ENCODE data around the gene TAF10.

Gene TAF10

GRCh38 chr11:6632116-6633073 is 20.4 kb upstream of the TAF10 start:
- no peak for TF ChIP-seq L3MBTL2 (conservative IDR thresholded peaks at IDR 0.05)
- TF ChIP-seq SP1 (IDR thresholded peaks at IDR 0.05), result no peak
- TF ChIP-seq ZNF384 (IDR thresholded peaks at IDR 0.05), result no peak
- TF ChIP-seq ELF4 (IDR thresholded peaks at IDR 0.05), result no peak
- TF ChIP-seq FOXK2 (IDR thresholded peaks at IDR 0.05), result no peak
- TF ChIP-seq NFRKB (IDR thresholded peaks at IDR 0.05), result no peak
- no peak for TF ChIP-seq BHLHE40 (IDR thresholded peaks at IDR 0.05; ENCODE audit: borderline replicate concordance)
- TF ChIP-seq FOXM1 (IDR thresholded peaks at IDR 0.05; ENCODE audit: borderline replicate concordance), result no peak
- no peak for TF ChIP-seq LEF1 (IDR thresholded peaks at IDR 0.05; ENCODE audit: borderline replicate concordance)

DNA sequence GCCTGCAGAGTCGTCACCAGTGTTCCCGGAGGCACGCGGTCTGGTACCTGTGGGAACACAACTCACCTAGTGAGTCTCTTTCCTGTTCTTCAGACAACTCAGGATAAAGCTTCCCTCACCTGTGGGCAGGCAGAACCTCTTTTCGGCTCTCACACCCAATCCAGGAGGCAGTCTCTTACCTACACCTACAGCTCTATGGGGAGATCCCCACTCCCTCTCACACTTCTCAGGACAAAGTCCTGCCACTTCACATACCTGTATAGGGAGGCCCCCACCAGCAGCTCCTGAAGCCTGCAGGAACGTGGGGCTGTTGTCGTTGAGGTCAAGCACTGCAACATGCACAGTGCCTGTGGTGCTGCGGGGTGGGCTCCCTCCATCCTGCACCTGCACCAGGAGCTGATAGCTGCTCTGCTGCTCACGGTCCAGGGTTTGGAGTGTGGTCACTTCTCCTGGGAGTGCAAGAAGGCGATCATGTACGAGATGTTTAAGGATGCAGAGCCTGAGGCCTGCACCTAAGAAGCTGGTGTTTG is 19.4 kb upstream of the TAF10 start:
- no peak for TF ChIP-seq LEF1 (IDR thresholded peaks at IDR 0.05; ENCODE audit: borderline replicate concordance)
- TF ChIP-seq FOXK2 (IDR thresholded peaks at IDR 0.05), result no peak
- TF ChIP-seq HDGF (IDR thresholded peaks at IDR 0.05; ENCODE audit: borderline replicate concordance), result no peak
- TF ChIP-seq PKNOX1 (IDR thresholded peaks at IDR 0.05), result no peak
- TF ChIP-seq NFRKB (IDR thresholded peaks at IDR 0.05), result no peak
- no peak for TF ChIP-seq ZNF384 (IDR thresholded peaks at IDR 0.05)
- TF ChIP-seq ARNT (IDR thresholded peaks at IDR 0.05), result no peak
- no peak for TF ChIP-seq ELF4 (IDR thresholded peaks at IDR 0.05)
- no peak for TF ChIP-seq FOXA1 (IDR thresholded peaks at IDR 0.05)
- no peak for TF ChIP-seq SP1 (IDR thresholded peaks at IDR 0.05)
- ChIA-PET CTCF (interaction anchor here (0.7 kb wide), 1 partner anchor 348 kb away, joined by 3 read pairs; no protein-coding TSS in a partner anchor), POLR2A (interaction anchor here (1.0 to 2.0 kb wide), 3 partner anchors 12 to 52 kb away, joined by 3 to 6 read pairs (median 6); partner anchors contain the start of genes MRPL17, TAF10 and TPP1)
- no peak for DNase-seq (ENCODE audit: extremely low spot score)

More at GRCh38 chr11:6632116-6633073, 20.4 kb upstream of the TAF10 start:
- ChIA-PET CTCF (no interaction called here), POLR2A (interaction anchor here (1.0 to 2.0 kb wide), 2 partner anchors 13 to 51 kb away, joined by 3 to 6 read pairs; partner anchors contain the start of genes MRPL17 and TPP1)
- no peak for DNase-seq (ENCODE audit: extremely low spot score)

GRCh38 chr11:6630632-6631291 is 18.7 kb upstream of the TAF10 start:
- ChIA-PET POLR2A (interaction anchor here (1.2 to 2.0 kb wide), 2 partner anchors 11 to 19 kb away, joined by 6 read pairs; partner anchors contain the start of genes TAF10 and TPP1), CTCF (no interaction called here)
- no peak for DNase-seq (ENCODE audit: extremely low spot score)
- TF ChIP-seq FOXK2 (IDR thresholded peaks at IDR 0.05) (no peak), NFRKB (IDR thresholded peaks at IDR 0.05) (no peak), LEF1 (IDR thresholded peaks at IDR 0.05; ENCODE audit: borderline replicate concordance) (no peak), FOXM1 (IDR thresholded peaks at IDR 0.05; ENCODE audit: borderline replicate concordance) (no peak), CTBP1 (IDR thresholded peaks at IDR 0.05; ENCODE audit: borderline replicate concordance) (no peak), HDGF (IDR thresholded peaks at IDR 0.05; ENCODE audit: borderline replicate concordance) (no peak), SUZ12 (IDR thresholded peaks at IDR 0.05) (no peak), ELF4 (IDR thresholded peaks at IDR 0.05) (no peak), PKNOX1 (IDR thresholded peaks at IDR 0.05) (no peak)

DNA sequence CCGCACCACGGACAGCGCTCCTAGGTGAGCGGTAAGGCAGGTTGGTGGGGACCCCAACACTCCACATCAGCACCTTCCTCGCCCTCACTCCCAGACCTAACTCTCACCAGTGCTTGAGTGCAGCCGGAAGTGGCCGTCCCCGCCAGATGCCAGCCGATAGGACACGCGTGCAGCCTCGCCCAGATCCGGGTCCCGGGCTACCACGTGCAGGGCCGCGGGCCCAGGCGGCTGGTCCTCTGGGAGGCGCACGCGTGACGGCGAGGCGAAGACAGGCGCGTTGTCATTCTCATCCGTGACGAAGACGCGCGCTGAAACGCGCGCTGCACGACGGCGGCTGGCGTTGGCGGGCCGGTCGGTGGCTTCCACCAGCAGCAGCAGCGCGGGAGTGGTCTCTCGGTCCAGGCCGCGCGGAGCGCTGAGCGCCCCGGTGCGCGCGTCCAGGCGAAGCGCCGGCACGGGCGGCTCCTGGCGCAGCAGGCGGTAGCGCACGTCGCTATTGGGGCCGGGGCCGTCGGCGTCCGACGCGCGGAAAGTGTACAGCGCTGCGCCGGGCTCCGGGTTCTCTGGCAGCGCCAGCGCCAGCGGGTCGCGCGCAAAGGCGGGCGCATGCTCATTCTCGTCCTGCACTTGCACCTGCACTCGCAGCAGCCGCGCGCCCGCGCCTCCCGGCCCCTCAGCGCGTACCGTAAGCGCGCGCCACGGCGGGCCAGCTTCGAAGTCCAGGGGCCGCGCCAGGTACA is 18.0 kb upstream of the TAF10 start:
- no peak for DNase-seq (ENCODE audit: extremely low spot score)
- ChIA-PET POLR2A (interaction anchor here (1.2 kb wide), 1 partner anchor 18 kb away, joined by 6 read pairs; the partner anchor contains the start of gene TAF10), CTCF (no interaction called here)
- no peak for TF ChIP-seq TARDBP (IDR thresholded peaks at IDR 0.05)
- no peak for TF ChIP-seq FOXM1 (IDR thresholded peaks at IDR 0.05; ENCODE audit: borderline replicate concordance)
- TF ChIP-seq FOXK2 (IDR thresholded peaks at IDR 0.05), result no peak
- no peak for TF ChIP-seq PKNOX1 (IDR thresholded peaks at IDR 0.05)
- no peak for TF ChIP-seq SP1 (IDR thresholded peaks at IDR 0.05)
- TF ChIP-seq NFRKB (IDR thresholded peaks at IDR 0.05), result no peak
- TF ChIP-seq FOXA1 (IDR thresholded peaks at IDR 0.05), result no peak
- no peak for TF ChIP-seq CTBP1 (IDR thresholded peaks at IDR 0.05; ENCODE audit: borderline replicate concordance)
- TF ChIP-seq LEF1 (IDR thresholded peaks at IDR 0.05; ENCODE audit: borderline replicate concordance), result no peak
- TF ChIP-seq ZNF384 (IDR thresholded peaks at IDR 0.05), result no peak
- no peak for TF ChIP-seq BHLHE40 (IDR thresholded peaks at IDR 0.05; ENCODE audit: borderline replicate concordance)
- no peak for TF ChIP-seq L3MBTL2 (conservative IDR thresholded peaks at IDR 0.05)

GRCh38 chr11:6629573-6629891 is 17.5 kb upstream of the TAF10 start:
- TF ChIP-seq BHLHE40 (IDR thresholded peaks at IDR 0.05; ENCODE audit: borderline replicate concordance), result no peak
- no peak for TF ChIP-seq FOXA1 (IDR thresholded peaks at IDR 0.05)
- no peak for TF ChIP-seq FOXM1 (IDR thresholded peaks at IDR 0.05; ENCODE audit: borderline replicate concordance)
- TF ChIP-seq SUZ12 (IDR thresholded peaks at IDR 0.05), result no peak
- TF ChIP-seq CTBP1 (IDR thresholded peaks at IDR 0.05; ENCODE audit: borderline replicate concordance), result no peak
- TF ChIP-seq PKNOX1 (IDR thresholded peaks at IDR 0.05), result no peak
- ChIA-PET CTCF (no interaction called here), POLR2A (no interaction called here)
- no peak for DNase-seq (ENCODE audit: extremely low spot score)

Measured in HEK293T (cell line).